WI38 (cell line): ENCODE results near the gene GLCE.

Experiments
- H3K4me3 ChIP-seq: 2 replicates; pipeline ENCODE4 v1.5.1; 2011; ENCODE audit warnings: low read depth, mild to moderate bottlenecking, control low read depth, low read length
- TF ChIP-seq, protein P1 (sequence below): IDR thresholded peaks from 2 replicates; pipeline ENCODE4 v1.5.1; 2012; ENCODE audit warnings: low read depth, mild to moderate bottlenecking, control low read depth, low read length

The GLCE gene

DNA sequence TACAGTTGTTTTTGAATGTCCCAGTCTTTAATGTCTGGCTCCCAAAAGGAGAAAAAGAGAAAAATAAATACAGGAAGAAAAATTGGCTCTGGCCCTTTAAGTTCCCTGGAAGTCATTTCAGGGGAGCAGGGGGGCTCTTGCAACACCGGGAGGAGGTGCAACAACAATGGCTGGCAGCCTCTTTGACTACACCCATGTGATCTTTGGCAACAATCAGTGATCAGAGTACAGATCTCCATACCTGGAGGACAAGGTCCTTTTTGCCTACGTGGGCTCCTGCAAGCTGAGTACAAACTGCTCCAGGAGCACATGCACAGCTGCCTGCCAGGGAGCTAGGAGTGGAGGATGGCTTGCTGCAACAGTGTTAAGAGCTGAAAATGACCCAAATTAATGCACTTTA is 63.9 kb downstream of the GLCE start:
- TF ChIP-seq, protein P1, sequence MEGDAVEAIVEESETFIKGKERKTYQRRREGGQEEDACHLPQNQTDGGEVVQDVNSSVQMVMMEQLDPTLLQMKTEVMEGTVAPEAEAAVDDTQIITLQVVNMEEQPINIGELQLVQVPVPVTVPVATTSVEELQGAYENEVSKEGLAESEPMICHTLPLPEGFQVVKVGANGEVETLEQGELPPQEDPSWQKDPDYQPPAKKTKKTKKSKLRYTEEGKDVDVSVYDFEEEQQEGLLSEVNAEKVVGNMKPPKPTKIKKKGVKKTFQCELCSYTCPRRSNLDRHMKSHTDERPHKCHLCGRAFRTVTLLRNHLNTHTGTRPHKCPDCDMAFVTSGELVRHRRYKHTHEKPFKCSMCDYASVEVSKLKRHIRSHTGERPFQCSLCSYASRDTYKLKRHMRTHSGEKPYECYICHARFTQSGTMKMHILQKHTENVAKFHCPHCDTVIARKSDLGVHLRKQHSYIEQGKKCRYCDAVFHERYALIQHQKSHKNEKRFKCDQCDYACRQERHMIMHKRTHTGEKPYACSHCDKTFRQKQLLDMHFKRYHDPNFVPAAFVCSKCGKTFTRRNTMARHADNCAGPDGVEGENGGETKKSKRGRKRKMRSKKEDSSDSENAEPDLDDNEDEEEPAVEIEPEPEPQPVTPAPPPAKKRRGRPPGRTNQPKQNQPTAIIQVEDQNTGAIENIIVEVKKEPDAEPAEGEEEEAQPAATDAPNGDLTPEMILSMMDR, result no peak

DNA sequence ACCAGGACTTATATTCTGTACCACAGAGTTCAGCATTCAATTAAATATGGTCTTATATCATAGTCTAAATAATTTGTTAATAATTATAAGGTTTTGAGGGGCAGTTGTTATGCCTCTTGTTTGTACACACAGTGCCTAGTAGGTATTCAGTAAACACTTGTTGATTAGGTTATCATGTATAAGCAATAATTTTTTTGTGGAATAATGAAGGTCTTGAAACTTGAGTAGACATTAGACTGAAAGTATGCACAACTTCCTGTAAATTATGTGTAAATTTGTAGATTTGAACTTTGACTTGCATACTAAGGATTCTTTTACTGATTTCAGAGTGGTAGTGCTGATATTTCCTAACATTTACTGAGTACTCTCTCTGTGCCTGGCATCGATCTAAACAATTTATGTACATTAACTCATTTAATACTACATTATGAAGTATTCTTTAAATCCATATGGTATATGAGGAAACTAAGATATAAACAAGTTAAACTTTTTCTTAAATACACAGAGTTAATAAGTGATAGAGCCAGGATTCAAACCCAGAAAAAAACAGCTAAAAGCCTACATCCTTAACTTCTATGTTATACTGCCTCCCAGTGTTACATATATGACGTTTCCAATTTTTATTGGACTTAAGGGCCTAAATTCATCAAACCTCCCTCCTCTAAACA is 65.1 kb downstream of the GLCE start:
- TF ChIP-seq, protein P1, result peak; percentile 8; the same call in 1 of the 2 replicates
- H3K4me3 ChIP-seq, result no peak overlapping the region

More for the DNA sequence above, 63.9 kb downstream of the GLCE start:
- H3K4me3 ChIP-seq, result no peak overlapping the region

DNA sequence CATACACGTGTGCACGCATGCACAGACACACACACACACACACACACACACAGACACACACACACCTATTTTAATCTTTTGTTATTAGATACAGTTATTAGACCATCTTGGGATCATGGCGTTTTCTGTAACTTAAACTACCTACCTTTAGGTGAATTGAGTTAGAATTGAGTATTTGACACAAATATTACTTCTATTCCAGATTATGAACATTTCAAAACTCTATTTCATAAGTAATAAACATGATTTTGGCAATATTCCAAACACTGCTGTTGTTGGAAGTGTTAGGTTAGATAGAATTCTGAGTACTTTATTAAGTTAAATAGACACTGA is 65.6 kb downstream of the GLCE start:
- TF ChIP-seq, protein P1, result no peak
- no peak overlapping the region for H3K4me3 ChIP-seq

DNA sequence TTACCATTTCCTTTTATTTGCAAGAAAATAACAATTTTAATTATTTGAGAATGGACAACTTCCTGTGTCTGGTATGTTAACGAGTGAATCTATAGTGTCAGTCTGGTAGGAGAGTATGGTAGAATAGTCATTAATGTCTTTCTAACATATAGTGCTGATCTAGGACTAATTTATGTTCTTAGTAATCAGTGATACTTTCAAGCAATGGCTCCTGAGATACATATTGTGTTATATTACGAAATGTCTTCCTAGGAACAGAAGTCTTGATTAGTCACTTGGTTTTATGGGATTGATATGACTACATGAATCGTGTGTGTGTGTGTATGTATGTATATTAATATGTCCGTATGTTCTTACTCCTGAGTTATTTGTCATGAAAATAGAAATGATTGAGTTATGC is 71.7 kb downstream of the GLCE start:
- TF ChIP-seq, protein P1, result no peak
- H3K4me3 ChIP-seq, result no peak overlapping the region

DNA sequence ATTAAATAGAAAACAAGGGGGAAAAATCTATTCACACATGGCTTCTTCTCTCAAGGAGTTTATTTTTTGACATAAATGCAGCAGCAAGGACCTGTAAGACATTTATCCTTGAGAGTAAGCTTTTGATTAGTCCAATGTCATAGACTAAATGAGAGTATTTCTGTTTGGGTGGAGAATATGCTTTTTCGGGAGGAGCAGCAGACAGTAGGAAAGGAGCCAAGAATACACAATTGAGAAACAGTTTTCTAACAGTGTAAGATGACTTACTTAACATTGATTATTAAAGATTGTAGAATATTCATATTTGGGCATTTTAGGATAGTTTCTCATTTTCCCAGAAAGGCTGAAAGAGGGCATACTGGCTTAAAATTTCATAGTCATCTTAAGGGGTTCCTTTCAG is 72.3 kb downstream of the GLCE start:
- TF ChIP-seq, protein P1, result no peak

DNA sequence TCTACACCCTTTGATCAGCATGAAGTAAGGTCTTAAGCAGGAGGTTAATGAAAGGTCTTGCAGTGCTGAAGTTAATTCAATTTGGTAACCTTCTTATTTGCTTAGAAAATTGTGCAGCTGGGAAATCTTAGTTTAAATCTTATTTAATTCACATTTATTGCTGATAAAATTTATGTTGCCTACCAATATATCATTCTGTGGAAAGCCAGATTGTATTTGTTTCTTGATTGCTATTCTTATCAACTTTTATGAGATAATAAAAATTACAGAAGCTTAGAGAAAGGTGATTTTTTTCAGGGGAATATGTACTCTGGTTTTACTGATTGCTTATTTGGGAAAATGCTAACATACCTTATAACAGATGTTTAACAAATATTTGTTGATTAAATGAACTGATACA is 74.2 kb downstream of the GLCE start:
- H3K4me3 ChIP-seq, result no peak overlapping the region
- TF ChIP-seq, protein P1, result no peak

More for the DNA sequence above, 72.3 kb downstream of the GLCE start:
- H3K4me3 ChIP-seq, result no peak overlapping the region

DNA sequence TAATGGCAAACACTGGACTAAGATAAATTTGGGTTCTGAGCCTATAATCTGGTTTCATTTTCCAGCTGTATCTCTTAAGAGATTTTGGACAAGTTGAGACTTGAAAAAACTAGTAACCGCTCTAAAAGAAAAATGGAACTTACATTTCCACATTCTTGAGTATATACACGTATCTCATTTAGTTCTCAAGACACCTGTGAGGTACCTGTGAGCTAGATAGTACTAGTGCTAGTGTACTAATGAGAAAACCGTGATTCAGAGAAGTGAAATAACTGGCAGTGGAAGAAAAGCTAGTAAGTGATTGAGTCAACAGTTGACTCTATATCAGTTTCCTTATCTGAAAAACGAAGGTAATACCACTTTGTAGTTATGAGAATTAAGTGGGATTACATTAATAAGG is 76.1 kb downstream of the GLCE start:
- TF ChIP-seq, protein P1, result no peak
- H3K4me3 ChIP-seq, result no peak overlapping the region
